SK-N-SH (cell line): ENCODE measurements around the gene MPC1. TPM values are rescaled to one million over a fixed set of nuclear protein-coding genes. Genes with fewer than 3 reads are reported as not detected.

Experiments
- CTCF ChIA-PET: fragments of 300-600, 350-600 bp; formaldehyde crosslinking; extraction: SDS; loops from one replicate; lab custom pipeline; 2021; lab: Yijun Ruan, JAX
- POLR2A ChIA-PET: fragments of 350-600 bp; sonication (Branson Sonifier 250); formaldehyde crosslinking; extraction: SDS; loops from one replicate; lab custom pipeline; 2020; ENCODE audit warnings: antibody characterized with exemption, inconsistent platforms; lab: Yijun Ruan, JAX
- DNase-seq: peaks from one replicate; pipeline ENCODE4 v3.0.0; 2012
- H2AFZ ChIP-seq: fragments of 200-600 bp; sonication (generic); 2 replicates; pipeline ENCODE4 v1.8.1; 2016; ENCODE audit warnings: antibody characterized with exemption, mild to moderate bottlenecking, low read depth
- H3F3A ChIP-seq: fragments of 200-600 bp; sonication (generic); replicated peaks from 2 replicates; pipeline ENCODE3; 2016; ENCODE audit warnings: antibody characterized with exemption, mild to moderate bottlenecking; ENCODE audit not compliant: insufficient read depth
- H3K27ac ChIP-seq, 2 experiments: fragments of 200-500 bp in 1 of 2; fragments of 200-600 bp in 1 of 2; sonication (Bioruptor generic) in 1 of 2; sonication (generic), shearing (Covaris generic) in 1 of 2; 2 replicates each; pipeline versions ENCODE4 v1.5.1 to v1.6.1; 2014 to 2016; ENCODE audit warnings: low read depth in 2 of 2, inconsistent platforms in 1 of 2, low read length in 1 of 2, mild to moderate bottlenecking in 1 of 2, mixed read lengths in 1 of 2
- H3K27me3 ChIP-seq: fragments of 200-600 bp; sonication (generic), shearing (Covaris generic); 2 replicates; pipeline ENCODE4 v1.6.1; 2016; ENCODE audit warnings: mixed run types; ENCODE audit not compliant: insufficient read depth
- H3K36me3 ChIP-seq, 2 experiments: fragments of 200-500 bp in 1 of 2; fragments of 200-600 bp in 1 of 2; sonication (Bioruptor generic) in 1 of 2; sonication (generic) in 1 of 2; replicated peaks in 1 of 2; 2 replicates each; pipeline versions ENCODE3 to v1.5.1; 2014 to 2016; ENCODE audit warnings: low read length in 1 of 2, mild to moderate bottlenecking in 1 of 2; ENCODE audit not compliant: insufficient read depth in 2 of 2, control insufficient read depth in 1 of 2
- H3K4me1 ChIP-seq, 2 experiments: fragments of 200-500 bp in 1 of 2; fragments of 200-600 bp in 1 of 2; sonication (Bioruptor generic) in 1 of 2; sonication (generic), shearing (Covaris generic) in 1 of 2; 2 replicates each; pipeline versions ENCODE4 v1.5.1 to v1.6.1; 2014 to 2016; ENCODE audit warnings: low read depth in 1 of 2, low read length in 1 of 2, mixed run types in 1 of 2; ENCODE audit not compliant: insufficient read depth in 2 of 2, control insufficient read depth in 1 of 2
- H3K4me2 ChIP-seq: fragments of 200-600 bp; sonication (generic), shearing (Covaris generic); 2 replicates; pipeline ENCODE4 v1.6.1; 2017; ENCODE audit warnings: mixed run types
- H3K4me3 ChIP-seq, 2 experiments: fragments of 200-500 bp in 1 of 2; fragments of 200-600 bp in 1 of 2; sonication (Bioruptor generic) in 1 of 2; sonication (generic), shearing (Covaris generic) in 1 of 2; 2 replicates each; pipeline versions ENCODE4 v1.5.1 to v1.8.1; 2014 to 2016; ENCODE audit warnings: low read depth in 2 of 2, inconsistent platforms in 1 of 2, low read length in 1 of 2, mild to moderate bottlenecking in 1 of 2, mixed read lengths in 1 of 2, moderate library complexity in 1 of 2
- H3K79me2 ChIP-seq: fragments of 200-600 bp; sonication (generic); 2 replicates; pipeline ENCODE4 v1.8.1; 2017; ENCODE audit warnings: mild to moderate bottlenecking; ENCODE audit not compliant: insufficient read depth
- H3K9ac ChIP-seq: fragments of 200-600 bp; sonication (generic); 2 replicates; pipeline ENCODE4 v1.6.1; 2017; ENCODE audit warnings: mixed run types
- H3K9me2 ChIP-seq: fragments of 200-600 bp; sonication (generic); 2 replicates; pipeline ENCODE4 v1.6.1; 2017; ENCODE audit warnings: mixed run types
- H3K9me3 ChIP-seq: fragments of 200-600 bp; sonication (generic); 2 replicates; pipeline ENCODE4 v1.6.1; 2017; ENCODE audit warnings: mixed run types, mild to moderate bottlenecking, moderate library complexity
- H4K20me1 ChIP-seq: fragments of 200-600 bp; sonication (generic); 2 replicates; pipeline ENCODE4 v1.6.1; 2017; ENCODE audit warnings: mild to moderate bottlenecking, mixed run types; ENCODE audit not compliant: insufficient read depth
- CHD2 ChIP-seq: fragments of 150-350 bp; IDR thresholded peaks from 2 replicates; pipeline ENCODE4 v1.6.1; 2018; ENCODE audit warnings: low read length; ENCODE audit not compliant: partially characterized antibody
- FOSL2 ChIP-seq: IDR thresholded peaks from 2 replicates; pipeline ENCODE4 v1.4.0; 2012; ENCODE audit warnings: low read depth, mild to moderate bottlenecking, moderate library complexity, borderline replicate concordance
- GABPA ChIP-seq: IDR thresholded peaks from 2 replicates; pipeline ENCODE4 v1.4.0; 2012; ENCODE audit warnings: low read depth, mild to moderate bottlenecking
- GATA2 ChIP-seq: sonication (generic); formaldehyde crosslinking; IDR thresholded peaks from 2 replicates; pipeline ENCODE4 v1.5.0; 2020; ENCODE audit warnings: mild to moderate bottlenecking, missing genetic modification reagents
- MXI1 ChIP-seq: IDR thresholded peaks from 2 replicates; pipeline ENCODE4 v1.6.1; 2012; ENCODE audit warnings: mild to moderate bottlenecking, low read depth, low read length, improper control_type of control experiment
- NFIC ChIP-seq: IDR thresholded peaks from 2 replicates; pipeline ENCODE4 v1.4.0; 2012; ENCODE audit warnings: borderline replicate concordance
- NRF1 ChIP-seq: IDR thresholded peaks from 2 replicates; pipeline ENCODE4 v1.6.1; 2012; ENCODE audit warnings: low read depth, mild to moderate bottlenecking, low read length
- TAF1 ChIP-seq: IDR thresholded peaks from 2 replicates; pipeline ENCODE4 v1.6.1; 2012; ENCODE audit warnings: low read depth, mild to moderate bottlenecking, low read length, moderate library complexity, borderline replicate concordance
- TCF12 ChIP-seq: IDR thresholded peaks from 2 replicates; pipeline ENCODE4 v1.4.0; 2012
- TEAD4 ChIP-seq: IDR thresholded peaks from 2 replicates; pipeline ENCODE4 v1.4.0; 2012; ENCODE audit warnings: mild to moderate bottlenecking, borderline replicate concordance; ENCODE audit not compliant: insufficient read depth
- USF1 ChIP-seq: IDR thresholded peaks from 2 replicates; pipeline ENCODE4 v1.4.0; 2012; ENCODE audit warnings: low read depth, borderline replicate concordance
- ZBTB33 ChIP-seq: IDR thresholded peaks from 2 replicates; pipeline ENCODE4 v1.4.0; 2012; ENCODE audit warnings: low read depth, borderline replicate concordance
- WGBS: methylation state at CpG from one replicate; pipeline ENCODE4 v1.1.6; 2017; ENCODE audit warnings: low lambda C conversion rate; 5-methylcytosine and 5-hydroxymethylcytosine counted together
- polyA plus RNA-seq, 3 experiments: library from polyadenylated mRNA; depleted of rRNA; stranded (reverse); fragments of >200 nt; gene quantifications; 2 replicates each; pipeline ENCODE4 v1.2.3, GENCODE V29; 2012
- TF ChIP-seq, protein P1 (sequence below): IDR thresholded peaks from 2 replicates; pipeline ENCODE4 v1.4.0; 2012; ENCODE audit warnings: low read depth
- TF ChIP-seq, protein P2 (sequence below): IDR thresholded peaks from 2 replicates; pipeline ENCODE4; 2012
- TF ChIP-seq, protein P3 (sequence below): fragments of 200-600 bp; sonication (generic); IDR thresholded peaks from 2 replicates; pipeline ENCODE4 v1.6.1; 2017; ENCODE audit warnings: antibody characterized with exemption, mild to moderate bottlenecking, moderate library complexity

MPC1 gene
- polyA plus RNA-seq, 1 of the 3 experiments (the other 2 are of a cell fraction), result 13.6 TPM

DNA sequence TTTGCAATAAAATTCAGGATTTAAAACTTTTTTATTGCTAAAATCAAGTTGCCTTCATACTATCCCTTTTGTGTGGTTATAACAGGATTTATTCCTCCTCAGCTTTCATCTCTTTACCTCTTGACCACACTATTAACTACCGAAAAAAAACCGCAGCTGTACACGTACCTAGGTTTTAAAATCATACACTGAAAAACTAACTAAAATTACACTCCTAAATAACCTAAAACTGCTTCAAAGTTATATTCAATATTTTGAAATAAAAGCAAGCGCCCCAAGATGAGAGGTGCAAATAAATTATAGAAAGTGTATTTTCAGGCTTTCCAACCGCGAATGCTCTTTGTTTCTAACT is 1.4 kb downstream of the MPC1 start:
- Histone ChIP-seq H3K27ac (peak overlapping the region in 1 of 2 experiments; percentile 58; a peak in 2 of 4 replicates), H3F3A (peaks cover 16% of the 10 kb centered on the region), H3K36me3 (no peaks in the 10 kb centered on the region), H3K4me2 (peak overlapping the region; percentile 98), H3K4me1 (peaks cover 0 to 2% of the 10 kb centered on the region in 2 experiments; a peak in 1 of 4 replicates), H3K79me2 (no peaks in the 10 kb centered on the region), H2AFZ (peak overlapping the region; percentile 89), H4K20me1 (no peaks in the 10 kb centered on the region), H3K9me3 (no peaks in the 10 kb centered on the region), H3K4me3 (peak overlapping the region; percentile 91 to 96), H3K27me3 (no peaks in the 10 kb centered on the region), H3K9ac (no peak overlapping the region; the same call in 1 of the 2 replicates), H3K9me2 (0 out of 2 replicates have a peak, but pooled peaks cover 3% of the 10 kb centered on the region)
- no peak for TF ChIP-seq GATA2 (CRISPR knock-in tag)
- TF ChIP-seq, protein P1, sequence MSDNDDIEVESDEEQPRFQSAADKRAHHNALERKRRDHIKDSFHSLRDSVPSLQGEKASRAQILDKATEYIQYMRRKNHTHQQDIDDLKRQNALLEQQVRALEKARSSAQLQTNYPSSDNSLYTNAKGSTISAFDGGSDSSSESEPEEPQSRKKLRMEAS, result no peak
- TF ChIP-seq, protein P2, sequence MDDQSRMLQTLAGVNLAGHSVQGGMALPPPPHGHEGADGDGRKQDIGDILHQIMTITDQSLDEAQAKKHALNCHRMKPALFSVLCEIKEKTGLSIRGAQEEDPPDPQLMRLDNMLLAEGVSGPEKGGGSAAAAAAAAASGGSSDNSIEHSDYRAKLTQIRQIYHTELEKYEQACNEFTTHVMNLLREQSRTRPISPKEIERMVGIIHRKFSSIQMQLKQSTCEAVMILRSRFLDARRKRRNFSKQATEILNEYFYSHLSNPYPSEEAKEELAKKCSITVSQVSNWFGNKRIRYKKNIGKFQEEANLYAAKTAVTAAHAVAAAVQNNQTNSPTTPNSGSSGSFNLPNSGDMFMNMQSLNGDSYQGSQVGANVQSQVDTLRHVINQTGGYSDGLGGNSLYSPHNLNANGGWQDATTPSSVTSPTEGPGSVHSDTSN, result no peak
- TF ChIP-seq ZBTB33, result no peak
- TF ChIP-seq TEAD4, result no peak
- no peak for TF ChIP-seq GABPA
- no peak for TF ChIP-seq USF1
- no peak for TF ChIP-seq NRF1
- TF ChIP-seq NFIC, result no peak
- no peak for TF ChIP-seq TCF12
- TF ChIP-seq TAF1, result no peak
- TF ChIP-seq, protein P3, sequence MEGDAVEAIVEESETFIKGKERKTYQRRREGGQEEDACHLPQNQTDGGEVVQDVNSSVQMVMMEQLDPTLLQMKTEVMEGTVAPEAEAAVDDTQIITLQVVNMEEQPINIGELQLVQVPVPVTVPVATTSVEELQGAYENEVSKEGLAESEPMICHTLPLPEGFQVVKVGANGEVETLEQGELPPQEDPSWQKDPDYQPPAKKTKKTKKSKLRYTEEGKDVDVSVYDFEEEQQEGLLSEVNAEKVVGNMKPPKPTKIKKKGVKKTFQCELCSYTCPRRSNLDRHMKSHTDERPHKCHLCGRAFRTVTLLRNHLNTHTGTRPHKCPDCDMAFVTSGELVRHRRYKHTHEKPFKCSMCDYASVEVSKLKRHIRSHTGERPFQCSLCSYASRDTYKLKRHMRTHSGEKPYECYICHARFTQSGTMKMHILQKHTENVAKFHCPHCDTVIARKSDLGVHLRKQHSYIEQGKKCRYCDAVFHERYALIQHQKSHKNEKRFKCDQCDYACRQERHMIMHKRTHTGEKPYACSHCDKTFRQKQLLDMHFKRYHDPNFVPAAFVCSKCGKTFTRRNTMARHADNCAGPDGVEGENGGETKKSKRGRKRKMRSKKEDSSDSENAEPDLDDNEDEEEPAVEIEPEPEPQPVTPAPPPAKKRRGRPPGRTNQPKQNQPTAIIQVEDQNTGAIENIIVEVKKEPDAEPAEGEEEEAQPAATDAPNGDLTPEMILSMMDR, result no peak
- TF ChIP-seq MXI1, result no peak
- TF ChIP-seq CHD2, result no peak
- TF ChIP-seq FOSL2, result no peak
- WGBS, result 20% methylated on average over 6 of the region's 6 CpGs
- ChIA-PET POLR2A (no interaction called here), CTCF (interaction anchor here (0.6 to 5.1 kb wide), 37 partner anchors 9 to 224 kb away, joined by 3 to 32 read pairs (median 5); partner anchors contain the start of genes PRR18 and SFT2D1)
- DNase-seq, result no peak
